Erythroblast (primary cell): ENCODE results near the gene KRI1.

Experiments
- GATA1 ChIP-seq: IDR thresholded peaks from 2 replicates; pipeline ENCODE4 v1.6.1; 2011; ENCODE audit warnings: low read depth, mild to moderate bottlenecking, control low read depth, low read length, moderate library complexity
- POLR2A ChIP-seq: IDR thresholded peaks from 2 replicates; pipeline ENCODE4 v1.6.1; 2011; ENCODE audit warnings: mild to moderate bottlenecking, low read length

- TF ChIP-seq POLR2A (peak; percentile 82), GATA1 (no peak)
Measured at GRCh38 chr19:10565567-10566407, at the start of gene KRI1.
